Iris pigment epithelial cell (primary cell): ENCODE measurements around the gene DDX59.
A peak's percentile ranks its signal among the peaks of the same experiment; 100 is the strongest.
"Not testable (repeated sequence)": the region's sequence is repeated elsewhere in the genome, so short reads cannot be mapped to it uniquely, and the experiment has no call there.

Experiments used
- DNase-seq: peaks from one replicate; pipeline ENCODE4 v3.0.0-alpha.2; 2011; ENCODE audit warnings: low read depth

The DDX59 gene

GRCh38 chr1:200670242-200671118, 773 bp upstream of the DDX59 start:
- DNase-seq, result peak; percentile 80

GRCh38 chr1:200668514-200669313, 993 bp downstream of the DDX59 start:
- DNase-seq, result no peak

- DNase-seq, result no peak
Observed at GRCh38 chr1:200666309-200666708, 3.4 kb downstream of the DDX59 start.

- DNase-seq, result no peak
Observed at GRCh38 chr1:200665861-200666260, 3.8 kb downstream of the DDX59 start.

GRCh38 chr1:200660719-200661118, 9.0 kb downstream of the DDX59 start:
- DNase-seq, result no peak

- peak; percentile 59 for DNase-seq
Observed at GRCh38 chr1:200659269-200659668, 10.4 kb downstream of the DDX59 start.

GRCh38 chr1:200658037-200658818, 11.5 kb downstream of the DDX59 start:
- no peak for DNase-seq

- no peak for DNase-seq
Observed at GRCh38 chr1:200654660-200655059, 15.0 kb downstream of the DDX59 start.

GRCh38 chr1:200653022-200653462, 16.7 kb downstream of the DDX59 start:
- no peak for DNase-seq

GRCh38 chr1:200652378-200652777, 17.3 kb downstream of the DDX59 start:
- DNase-seq, result no peak

GRCh38 chr1:200646515-200646914, 23.2 kb downstream of the DDX59 start:
- no peak for DNase-seq

- DNase-seq, result no peak
Observed at GRCh38 chr1:200644021-200644420, 25.7 kb downstream of the DDX59 start.

- no peak for DNase-seq
Observed at GRCh38 chr1:200642481-200642880, 27.2 kb downstream of the DDX59 start.

- DNase-seq, result peak; percentile 58
Observed at GRCh38 chr1:200640963-200641401, 28.7 kb downstream of the DDX59 start.

GRCh38 chr1:200640373-200640962, 29.2 kb downstream of the DDX59 start:
- DNase-seq, result no peak

GRCh38 chr1:200638073-200638472, 31.6 kb downstream of the DDX59 start:
- no peak for DNase-seq

GRCh38 chr1:200636681-200637080, 33.0 kb downstream of the DDX59 start:
- DNase-seq, result no peak

GRCh38 chr1:200634261-200635122, 35.2 kb downstream of the DDX59 start:
- DNase-seq, result no peak

GRCh38 chr1:200631375-200631774, 38.3 kb downstream of the DDX59 start:
- no peak for DNase-seq

GRCh38 chr1:200630515-200630899, 39.2 kb downstream of the DDX59 start:
- DNase-seq, result not testable (repeated sequence)
